Measurements from ENCODE around the gene CPEB1.

Gene CPEB1

GRCh38 chr15:82635798-82636197 lies 11.4 kb downstream of the CPEB1 start:
- Histone ChIP-seq H3K36me3 (ENCODE audit: control insufficient read depth, insufficient read depth, low read length) (no peaks in the 10 kb centered on the region), H3K4me3 (ENCODE audit: low read depth, low read length) (no peak overlapping the region)

GRCh38 chr15:82630033-82630432 lies 17.1 kb downstream of the CPEB1 start:
- no peaks in the 10 kb centered on the region for H3K9me3 ChIP-seq (ENCODE audit: control insufficient read depth, insufficient read depth, low read length)
- no peak overlapping the region for H3K4me3 ChIP-seq (ENCODE audit: low read depth, low read length)
- H3K27me3 ChIP-seq (ENCODE audit: control insufficient read depth, insufficient read depth, low read length): no peaks in the 10 kb centered on the region
- H3K9ac ChIP-seq (ENCODE audit: low read depth, low read length): no peak overlapping the region
- no peaks in the 10 kb centered on the region for H3K36me3 ChIP-seq (ENCODE audit: control insufficient read depth, insufficient read depth, low read length)
- H3K4me1 ChIP-seq (ENCODE audit: control insufficient read depth, insufficient read depth, low read length): no peaks in the 10 kb centered on the region
- no peak overlapping the region for H3K27ac ChIP-seq (ENCODE audit: low read depth, low read length)

More at GRCh38 chr15:82635798-82636197, 11.4 kb downstream of the CPEB1 start:
- Histone ChIP-seq H3K27me3 (ENCODE audit: control insufficient read depth, insufficient read depth, low read length) (peaks cover 6% of the 10 kb centered on the region), H3K9me3 (ENCODE audit: control insufficient read depth, insufficient read depth, low read length) (no peaks in the 10 kb centered on the region), H3K27ac (ENCODE audit: low read depth, low read length) (no peak overlapping the region), H3K9ac (ENCODE audit: low read depth, low read length) (no peak overlapping the region), H3K4me1 (ENCODE audit: control insufficient read depth, insufficient read depth, low read length) (peaks cover 2% of the 10 kb centered on the region)

GRCh38 chr15:82625136-82625535 lies 22.0 kb downstream of the CPEB1 start:
- H3K27me3 ChIP-seq (ENCODE audit: control insufficient read depth, insufficient read depth, low read length): no peaks in the 10 kb centered on the region
- no peak overlapping the region for H3K27ac ChIP-seq (ENCODE audit: low read depth, low read length)

GRCh38 chr15:82624438-82624837 lies 22.7 kb downstream of the CPEB1 start:
- Histone ChIP-seq H3K9me3 (ENCODE audit: control insufficient read depth, insufficient read depth, low read length) (no peaks in the 10 kb centered on the region), H3K27me3 (ENCODE audit: control insufficient read depth, insufficient read depth, low read length) (no peaks in the 10 kb centered on the region), H3K4me3 (ENCODE audit: low read depth, low read length) (no peak overlapping the region), H3K27ac (ENCODE audit: low read depth, low read length) (no peak overlapping the region), H3K4me1 (ENCODE audit: control insufficient read depth, insufficient read depth, low read length) (no peaks in the 10 kb centered on the region), H3K9ac (ENCODE audit: low read depth, low read length) (no peak overlapping the region), H3K36me3 (ENCODE audit: control insufficient read depth, insufficient read depth, low read length) (no peaks in the 10 kb centered on the region)

More at GRCh38 chr15:82625136-82625535, 22.0 kb downstream of the CPEB1 start:
- Histone ChIP-seq H3K4me3 (ENCODE audit: low read depth, low read length) (no peak overlapping the region), H3K36me3 (ENCODE audit: control insufficient read depth, insufficient read depth, low read length) (no peaks in the 10 kb centered on the region), H3K4me1 (ENCODE audit: control insufficient read depth, insufficient read depth, low read length) (no peaks in the 10 kb centered on the region), H3K9ac (ENCODE audit: low read depth, low read length) (no peak overlapping the region), H3K9me3 (ENCODE audit: control insufficient read depth, insufficient read depth, low read length) (no peaks in the 10 kb centered on the region)

- H3K36me3 ChIP-seq (ENCODE audit: control insufficient read depth, insufficient read depth, low read length): no peaks in the 10 kb centered on the region
- no peaks in the 10 kb centered on the region for H3K9me3 ChIP-seq (ENCODE audit: control insufficient read depth, insufficient read depth, low read length)
- no peaks in the 10 kb centered on the region for H3K4me1 ChIP-seq (ENCODE audit: control insufficient read depth, insufficient read depth, low read length)
- no peak overlapping the region for H3K9ac ChIP-seq (ENCODE audit: low read depth, low read length)
- no peak overlapping the region for H3K4me3 ChIP-seq (ENCODE audit: low read depth, low read length)
- H3K27me3 ChIP-seq (ENCODE audit: control insufficient read depth, insufficient read depth, low read length): no peaks in the 10 kb centered on the region
- H3K27ac ChIP-seq (ENCODE audit: low read depth, low read length): no peak overlapping the region
Observed at GRCh38 chr15:82624008-82624407, 23.2 kb downstream of the CPEB1 start.

GRCh38 chr15:82621970-82622369 lies 25.2 kb downstream of the CPEB1 start:
- Histone ChIP-seq H3K9me3 (ENCODE audit: control insufficient read depth, insufficient read depth, low read length) (no peaks in the 10 kb centered on the region), H3K36me3 (ENCODE audit: control insufficient read depth, insufficient read depth, low read length) (no peaks in the 10 kb centered on the region), H3K4me3 (ENCODE audit: low read depth, low read length) (no peak overlapping the region)

GRCh38 chr15:82613747-82614146 lies 33.4 kb downstream of the CPEB1 start:
- H3K9ac ChIP-seq (ENCODE audit: low read depth, low read length): no peak overlapping the region
- no peak overlapping the region for H3K4me3 ChIP-seq (ENCODE audit: low read depth, low read length)
- H3K4me1 ChIP-seq (ENCODE audit: control insufficient read depth, insufficient read depth, low read length): no peaks in the 10 kb centered on the region
- H3K27me3 ChIP-seq (ENCODE audit: control insufficient read depth, insufficient read depth, low read length): no peaks in the 10 kb centered on the region
- H3K27ac ChIP-seq (ENCODE audit: low read depth, low read length): no peak overlapping the region
- no peaks in the 10 kb centered on the region for H3K36me3 ChIP-seq (ENCODE audit: control insufficient read depth, insufficient read depth, low read length)
- no peaks in the 10 kb centered on the region for H3K9me3 ChIP-seq (ENCODE audit: control insufficient read depth, insufficient read depth, low read length)

More at GRCh38 chr15:82621970-82622369, 25.2 kb downstream of the CPEB1 start:
- Histone ChIP-seq H3K4me1 (ENCODE audit: control insufficient read depth, insufficient read depth, low read length) (no peaks in the 10 kb centered on the region), H3K27me3 (ENCODE audit: control insufficient read depth, insufficient read depth, low read length) (no peaks in the 10 kb centered on the region), H3K27ac (ENCODE audit: low read depth, low read length) (no peak overlapping the region), H3K9ac (ENCODE audit: low read depth, low read length) (no peak overlapping the region)

GRCh38 chr15:82611348-82611747 lies 35.8 kb downstream of the CPEB1 start:
- Histone ChIP-seq H3K9me3 (ENCODE audit: control insufficient read depth, insufficient read depth, low read length) (no peaks in the 10 kb centered on the region), H3K9ac (ENCODE audit: low read depth, low read length) (no peak overlapping the region), H3K4me3 (ENCODE audit: low read depth, low read length) (no peak overlapping the region), H3K27ac (ENCODE audit: low read depth, low read length) (no peak overlapping the region), H3K36me3 (ENCODE audit: control insufficient read depth, insufficient read depth, low read length) (no peaks in the 10 kb centered on the region), H3K27me3 (ENCODE audit: control insufficient read depth, insufficient read depth, low read length) (no peaks in the 10 kb centered on the region), H3K4me1 (ENCODE audit: control insufficient read depth, insufficient read depth, low read length) (no peaks in the 10 kb centered on the region)

GRCh38 chr15:82602195-82602594 lies 45.0 kb downstream of the CPEB1 start:
- H3K9ac ChIP-seq (ENCODE audit: low read depth, low read length): no peak overlapping the region
- no peak overlapping the region for H3K4me3 ChIP-seq (ENCODE audit: low read depth, low read length)
- no peaks in the 10 kb centered on the region for H3K4me1 ChIP-seq (ENCODE audit: control insufficient read depth, insufficient read depth, low read length)
- no peaks in the 10 kb centered on the region for H3K36me3 ChIP-seq (ENCODE audit: control insufficient read depth, insufficient read depth, low read length)
- H3K27ac ChIP-seq (ENCODE audit: low read depth, low read length): no peak overlapping the region
- no peaks in the 10 kb centered on the region for H3K9me3 ChIP-seq (ENCODE audit: control insufficient read depth, insufficient read depth, low read length)
- H3K27me3 ChIP-seq (ENCODE audit: control insufficient read depth, insufficient read depth, low read length): no peaks in the 10 kb centered on the region

- H3K4me1 ChIP-seq (ENCODE audit: control insufficient read depth, insufficient read depth, low read length): no peaks in the 10 kb centered on the region
- no peak overlapping the region for H3K4me3 ChIP-seq (ENCODE audit: low read depth, low read length)
- H3K27me3 ChIP-seq (ENCODE audit: control insufficient read depth, insufficient read depth, low read length): no peaks in the 10 kb centered on the region
- no peak overlapping the region for H3K9ac ChIP-seq (ENCODE audit: low read depth, low read length)
- no peak overlapping the region for H3K27ac ChIP-seq (ENCODE audit: low read depth, low read length)
- H3K9me3 ChIP-seq (ENCODE audit: control insufficient read depth, insufficient read depth, low read length): no peaks in the 10 kb centered on the region
- no peaks in the 10 kb centered on the region for H3K36me3 ChIP-seq (ENCODE audit: control insufficient read depth, insufficient read depth, low read length)
Observed at GRCh38 chr15:82599862-82600261, 47.3 kb downstream of the CPEB1 start.

- Histone ChIP-seq H3K27me3 (ENCODE audit: control insufficient read depth, insufficient read depth, low read length) (no peaks in the 10 kb centered on the region), H3K9ac (ENCODE audit: low read depth, low read length) (no peak overlapping the region), H3K4me1 (ENCODE audit: control insufficient read depth, insufficient read depth, low read length) (no peaks in the 10 kb centered on the region), H3K4me3 (ENCODE audit: low read depth, low read length) (no peak overlapping the region), H3K9me3 (ENCODE audit: control insufficient read depth, insufficient read depth, low read length) (no peaks in the 10 kb centered on the region), H3K36me3 (ENCODE audit: control insufficient read depth, insufficient read depth, low read length) (no peaks in the 10 kb centered on the region), H3K27ac (ENCODE audit: low read depth, low read length) (no peak overlapping the region)
Observed at GRCh38 chr15:82597815-82598214, 49.3 kb downstream of the CPEB1 start.

GRCh38 chr15:82595766-82596165 lies 51.4 kb downstream of the CPEB1 start:
- Histone ChIP-seq H3K4me3 (ENCODE audit: low read depth, low read length) (no peak overlapping the region), H3K27me3 (ENCODE audit: control insufficient read depth, insufficient read depth, low read length) (no peaks in the 10 kb centered on the region), H3K9me3 (ENCODE audit: control insufficient read depth, insufficient read depth, low read length) (no peaks in the 10 kb centered on the region), H3K36me3 (ENCODE audit: control insufficient read depth, insufficient read depth, low read length) (no peaks in the 10 kb centered on the region), H3K4me1 (ENCODE audit: control insufficient read depth, insufficient read depth, low read length) (no peaks in the 10 kb centered on the region), H3K27ac (ENCODE audit: low read depth, low read length) (no peak overlapping the region), H3K9ac (ENCODE audit: low read depth, low read length) (no peak overlapping the region)

All from HUES48 (cell line).